DMS114 treated with DMSO at 0.1 percent for 48 hours (cell line): ENCODE measurements around the gene C4BPB.
"Not testable (repeated sequence)": the region's sequence is repeated elsewhere in the genome, so short reads cannot be mapped to it uniquely, and the experiment has no call there.

ENCODE experiments used
- DNase-seq: peaks from one replicate; lab custom pipeline; 2025; ENCODE audit not compliant: unreplicated experiment; lab: John Stamatoyannopoulos, UW

The C4BPB gene

GRCh38 chr1:207088701-207089626, at the start of gene C4BPB:
Gene C4BPB, plus strand, starts transcription at chr1:207088860. Its CDS starts 672 bp downstream, at chr1:207089532.
- no peak for DNase-seq

GRCh38 chr1:207039380-207040180, 49.1 kb upstream of the C4BPB start:
- no peak for DNase-seq

- no peak for DNase-seq
Measured at GRCh38 chr1:207040181-207040533, 48.5 kb upstream of the C4BPB start.

- DNase-seq: not testable (repeated sequence)
Measured at GRCh38 chr1:207041397-207041796, 47.3 kb upstream of the C4BPB start.

- no peak for DNase-seq
Measured at GRCh38 chr1:207045453-207045852, 43.2 kb upstream of the C4BPB start.

- DNase-seq: no peak
Measured at GRCh38 chr1:207047505-207047904, 41.2 kb upstream of the C4BPB start.

- no peak for DNase-seq
Measured at GRCh38 chr1:207048041-207048440, 40.6 kb upstream of the C4BPB start.

- DNase-seq: no peak
Measured at GRCh38 chr1:207049054-207049453, 39.6 kb upstream of the C4BPB start.

- no peak for DNase-seq
Measured at GRCh38 chr1:207049514-207049913, 39.1 kb upstream of the C4BPB start.

- peak; percentile 54 for DNase-seq
Measured at GRCh38 chr1:207049974-207050391, 38.7 kb upstream of the C4BPB start.

- DNase-seq: peak; percentile 82
Measured at GRCh38 chr1:207050480-207051190, 38.0 kb upstream of the C4BPB start.

GRCh38 chr1:207051191-207051943, 37.3 kb upstream of the C4BPB start, which contains the start of gene YOD1:
Gene YOD1, minus strand, starts transcription at chr1:207051208. Its CDS starts 178 bp downstream, at chr1:207051030.
- DNase-seq: no peak

- DNase-seq: peak; percentile 93
Measured at GRCh38 chr1:207052911-207053769, 35.5 kb upstream of the C4BPB start, which contains the start of gene PFKFB2. Gene PFKFB2, plus strand, starts transcription at chr1:207053275. Its CDS starts 1,443 bp downstream, at chr1:207054718.

- DNase-seq: no peak
Measured at GRCh38 chr1:207054491-207054890, 34.2 kb upstream of the C4BPB start.

- no peak for DNase-seq
Measured at GRCh38 chr1:207055386-207056001, 33.2 kb upstream of the C4BPB start.

- no peak for DNase-seq
Measured at GRCh38 chr1:207056673-207057072, 32.0 kb upstream of the C4BPB start.

- no peak for DNase-seq
Measured at GRCh38 chr1:207058252-207058651, 30.4 kb upstream of the C4BPB start.

- no peak for DNase-seq
Measured at GRCh38 chr1:207058878-207059867, 29.5 kb upstream of the C4BPB start.
